WTC11 (cell line): ENCODE measurements around the gene ZNF599. TPM values are rescaled to one million over a fixed set of nuclear protein-coding genes. Genes with fewer than 3 reads are reported as not detected.

Experiments
- ATAC-seq: fragments of 200-7000 bp; cut with Tn5 transposase; 2 replicates; pipeline ENCODE4 v1.10.0; 2021; ENCODE audit warnings: mild to moderate bottlenecking, moderate library complexity
- CTCF ChIA-PET: fragments of 300-600 bp; sonication (Branson Sonifier 250); formaldehyde crosslinking; loops from one replicate; lab custom pipeline; 2021; ENCODE audit warnings: antibody characterized with exemption; lab: Charles Lee
- POLR2A ChIA-PET: fragments of 350-600 bp; sonication (Branson Sonifier 250); formaldehyde crosslinking; loops from one replicate; lab custom pipeline; 2021; ENCODE audit warnings: antibody characterized with exemption; lab: Charles Lee
- DNase-seq: peaks from one replicate; pipeline ENCODE4 v3.0.0; 2021; ENCODE audit warnings: low spot score
- H3K27ac Mint-ChIP-seq: 2 replicates; pipeline ENCODE4 v1.8.0; 2021; ENCODE audit warnings: mixed read lengths
- H3K27me3 Mint-ChIP-seq: 2 replicates; pipeline ENCODE4 v1.8.0; 2021; ENCODE audit warnings: low read depth, mild to moderate bottlenecking, moderate library complexity, mixed read lengths
- H3K36me3 Mint-ChIP-seq: 2 replicates; pipeline ENCODE4 v1.8.0; 2021; ENCODE audit warnings: mixed read lengths
- H3K4me1 Mint-ChIP-seq: 2 replicates; pipeline ENCODE4 v1.8.0; 2022; ENCODE audit warnings: mixed read lengths
- H3K4me3 Mint-ChIP-seq: 2 replicates; pipeline ENCODE4 v1.8.0; 2021; ENCODE audit warnings: mild to moderate bottlenecking, moderate library complexity, mixed read lengths
- H3K9me3 Mint-ChIP-seq: 2 replicates; pipeline ENCODE4 v1.8.0; 2021; ENCODE audit warnings: mixed read lengths
- AFF4 ChIP-seq: sonication (generic); formaldehyde crosslinking; IDR thresholded peaks from 2 replicates; pipeline ENCODE4 v1.8.1; 2023; ENCODE audit warnings: mild to moderate bottlenecking, missing genetic modification reagents, borderline replicate concordance
- CREB1 ChIP-seq: sonication (generic); formaldehyde crosslinking; IDR thresholded peaks from 2 replicates; pipeline ENCODE4 v1.8.0; 2023; ENCODE audit warnings: mild to moderate bottlenecking, missing genetic modification reagents
- ETV6 ChIP-seq: sonication (generic); formaldehyde crosslinking; IDR thresholded peaks from 2 replicates; pipeline ENCODE4 v1.8.1; 2022; ENCODE audit warnings: mild to moderate bottlenecking, missing genetic modification reagents
- GTF2I ChIP-seq: fragments of 250-450 bp; sonication (Bioruptor Pico); conservative IDR thresholded peaks from 2 replicates; pipeline ENCODE4 v1.4.0; 2021; ENCODE audit warnings: mild to moderate bottlenecking
- HMGXB4 ChIP-seq: sonication (generic); formaldehyde crosslinking; IDR thresholded peaks from 2 replicates; pipeline ENCODE4 v1.8.1; 2023; ENCODE audit warnings: mild to moderate bottlenecking, moderate library complexity, missing genetic modification reagents
- IRF2 ChIP-seq: sonication (generic); formaldehyde crosslinking; IDR thresholded peaks from 2 replicates; pipeline ENCODE4 v1.8.0; 2022; ENCODE audit warnings: low read depth, missing genetic modification reagents, borderline replicate concordance
- PRRX2 ChIP-seq: fragments of 250-450 bp; sonication (Bioruptor Pico); IDR thresholded peaks from 2 replicates; pipeline ENCODE4 v1.8.0; 2021; ENCODE audit warnings: mild to moderate bottlenecking
- SOX15 ChIP-seq: fragments of 250-450 bp; sonication (Bioruptor Pico); IDR thresholded peaks from 2 replicates; pipeline ENCODE4 v1.9.0; 2021; ENCODE audit warnings: mild to moderate bottlenecking
- TEAD4 ChIP-seq: sonication (generic); formaldehyde crosslinking; IDR thresholded peaks from 2 replicates; pipeline ENCODE4 v1.8.0; 2022; ENCODE audit warnings: mild to moderate bottlenecking, missing genetic modification reagents
- ZNF232 ChIP-seq: sonication (generic); formaldehyde crosslinking; IDR thresholded peaks from 2 replicates; pipeline ENCODE4 v1.8.0; 2022; ENCODE audit warnings: mild to moderate bottlenecking, missing genetic modification reagents
- ZNF263 ChIP-seq: sonication (generic); formaldehyde crosslinking; IDR thresholded peaks from 2 replicates; pipeline ENCODE4 v1.8.1; 2022; ENCODE audit warnings: low read depth, mild to moderate bottlenecking, moderate library complexity, missing genetic modification reagents
- ZNF423 ChIP-seq: fragments of 250-450 bp; sonication (Bioruptor Pico); IDR thresholded peaks from 2 replicates; pipeline ENCODE4 v2.1.2; 2022; ENCODE audit warnings: mild to moderate bottlenecking, moderate library complexity
- ZNF425 ChIP-seq: fragments of 250-450 bp; sonication (Bioruptor Pico); conservative IDR thresholded peaks from 2 replicates; pipeline ENCODE4 v1.9.0; 2021; ENCODE audit warnings: mild to moderate bottlenecking
- total RNA-seq: library from RNA; stranded (reverse); gene quantifications from 3 replicates; pipeline ENCODE4 v1.2.3, GENCODE V29; 2021
- TF ChIP-seq, protein P1 (sequence below): sonication (generic); formaldehyde crosslinking; IDR thresholded peaks from 2 replicates; pipeline ENCODE4 v1.8.0; 2022; ENCODE audit warnings: mild to moderate bottlenecking, missing genetic modification reagents
- TF ChIP-seq, protein P2 (sequence below): sonication (generic); formaldehyde crosslinking; IDR thresholded peaks from 2 replicates; pipeline ENCODE4 v1.8.0; 2023; ENCODE audit warnings: missing genetic modification reagents, mild to moderate bottlenecking, borderline replicate concordance
- TF ChIP-seq, protein P3 (sequence below): sonication (generic); formaldehyde crosslinking; IDR thresholded peaks from 2 replicates; pipeline ENCODE4 v1.8.1; 2022; ENCODE audit warnings: mild to moderate bottlenecking, moderate library complexity, missing genetic modification reagents
- TF ChIP-seq, protein P4 (sequence below): sonication (generic); formaldehyde crosslinking; IDR thresholded peaks from 2 replicates; pipeline ENCODE4 v1.8.1; 2023; ENCODE audit warnings: mild to moderate bottlenecking, missing genetic modification reagents

ZNF599 gene
- total RNA-seq, 1 experiment from 2014 or later: 5.2 TPM

- peaks cover 16% of the 10 kb centered on the region for H3K27me3 Mint-ChIP-seq
- ATAC-seq: no peak
- H3K9me3 Mint-ChIP-seq: peaks cover 61% of the 10 kb centered on the region
- TF ChIP-seq, protein P1, sequence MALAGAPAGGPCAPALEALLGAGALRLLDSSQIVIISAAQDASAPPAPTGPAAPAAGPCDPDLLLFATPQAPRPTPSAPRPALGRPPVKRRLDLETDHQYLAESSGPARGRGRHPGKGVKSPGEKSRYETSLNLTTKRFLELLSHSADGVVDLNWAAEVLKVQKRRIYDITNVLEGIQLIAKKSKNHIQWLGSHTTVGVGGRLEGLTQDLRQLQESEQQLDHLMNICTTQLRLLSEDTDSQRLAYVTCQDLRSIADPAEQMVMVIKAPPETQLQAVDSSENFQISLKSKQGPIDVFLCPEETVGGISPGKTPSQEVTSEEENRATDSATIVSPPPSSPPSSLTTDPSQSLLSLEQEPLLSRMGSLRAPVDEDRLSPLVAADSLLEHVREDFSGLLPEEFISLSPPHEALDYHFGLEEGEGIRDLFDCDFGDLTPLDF (CRISPR knock-in tag): no peak
- TF ChIP-seq CREB1 (CRISPR knock-in tag) (no peak), ZNF423 (CRISPR knock-in tag) (no peak), ZNF232 (no peak), TEAD4 (CRISPR knock-in tag) (no peak), SOX15 (CRISPR knock-in tag) (no peak), ZNF425 (no peak), GTF2I (CRISPR knock-in tag) (no peak), ZNF263 (CRISPR knock-in tag) (no peak), ETV6 (CRISPR knock-in tag) (no peak), HMGXB4 (CRISPR knock-in tag) (no peak)
- TF ChIP-seq, protein P2, sequence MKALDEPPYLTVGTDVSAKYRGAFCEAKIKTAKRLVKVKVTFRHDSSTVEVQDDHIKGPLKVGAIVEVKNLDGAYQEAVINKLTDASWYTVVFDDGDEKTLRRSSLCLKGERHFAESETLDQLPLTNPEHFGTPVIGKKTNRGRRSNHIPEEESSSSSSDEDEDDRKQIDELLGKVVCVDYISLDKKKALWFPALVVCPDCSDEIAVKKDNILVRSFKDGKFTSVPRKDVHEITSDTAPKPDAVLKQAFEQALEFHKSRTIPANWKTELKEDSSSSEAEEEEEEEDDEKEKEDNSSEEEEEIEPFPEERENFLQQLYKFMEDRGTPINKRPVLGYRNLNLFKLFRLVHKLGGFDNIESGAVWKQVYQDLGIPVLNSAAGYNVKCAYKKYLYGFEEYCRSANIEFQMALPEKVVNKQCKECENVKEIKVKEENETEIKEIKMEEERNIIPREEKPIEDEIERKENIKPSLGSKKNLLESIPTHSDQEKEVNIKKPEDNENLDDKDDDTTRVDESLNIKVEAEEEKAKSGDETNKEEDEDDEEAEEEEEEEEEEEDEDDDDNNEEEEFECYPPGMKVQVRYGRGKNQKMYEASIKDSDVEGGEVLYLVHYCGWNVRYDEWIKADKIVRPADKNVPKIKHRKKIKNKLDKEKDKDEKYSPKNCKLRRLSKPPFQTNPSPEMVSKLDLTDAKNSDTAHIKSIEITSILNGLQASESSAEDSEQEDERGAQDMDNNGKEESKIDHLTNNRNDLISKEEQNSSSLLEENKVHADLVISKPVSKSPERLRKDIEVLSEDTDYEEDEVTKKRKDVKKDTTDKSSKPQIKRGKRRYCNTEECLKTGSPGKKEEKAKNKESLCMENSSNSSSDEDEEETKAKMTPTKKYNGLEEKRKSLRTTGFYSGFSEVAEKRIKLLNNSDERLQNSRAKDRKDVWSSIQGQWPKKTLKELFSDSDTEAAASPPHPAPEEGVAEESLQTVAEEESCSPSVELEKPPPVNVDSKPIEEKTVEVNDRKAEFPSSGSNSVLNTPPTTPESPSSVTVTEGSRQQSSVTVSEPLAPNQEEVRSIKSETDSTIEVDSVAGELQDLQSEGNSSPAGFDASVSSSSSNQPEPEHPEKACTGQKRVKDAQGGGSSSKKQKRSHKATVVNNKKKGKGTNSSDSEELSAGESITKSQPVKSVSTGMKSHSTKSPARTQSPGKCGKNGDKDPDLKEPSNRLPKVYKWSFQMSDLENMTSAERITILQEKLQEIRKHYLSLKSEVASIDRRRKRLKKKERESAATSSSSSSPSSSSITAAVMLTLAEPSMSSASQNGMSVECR: no peak
- TF ChIP-seq, all 79 proteins: peak for 0
- Mint-ChIP-seq H3K36me3 (peaks cover 22% of the 10 kb centered on the region), H3K27ac (no peak overlapping the region), H3K4me1 (no peaks in the 10 kb centered on the region), H3K4me3 (no peak overlapping the region)
- POLR2A ChIA-PET: no interaction called here
- no peak for DNase-seq
- CTCF ChIA-PET: interaction anchor here (1.0 kb wide), 1 partner anchor 31 kb away, joined by 3 read pairs; no protein-coding TSS in a partner anchor
These were observed 34.2 kb upstream of the ZNF599 start for GRCh38 chr19:34806976-34807860.

GRCh38 chr19:34804115-34804514 lies 31.1 kb upstream of the ZNF599 start:
- no peak for ATAC-seq
- no peaks in the 10 kb centered on the region for H3K4me1 Mint-ChIP-seq
- H3K9me3 Mint-ChIP-seq: peaks cover 63% of the 10 kb centered on the region
- no peak overlapping the region for H3K27ac Mint-ChIP-seq
- H3K4me3 Mint-ChIP-seq: no peak overlapping the region
- ChIA-PET POLR2A (no interaction called here), CTCF (no interaction called here)
- peaks cover 12% of the 10 kb centered on the region for H3K36me3 Mint-ChIP-seq
- DNase-seq: no peak
- peaks cover 32% of the 10 kb centered on the region for H3K27me3 Mint-ChIP-seq
- TF ChIP-seq, protein P3, sequence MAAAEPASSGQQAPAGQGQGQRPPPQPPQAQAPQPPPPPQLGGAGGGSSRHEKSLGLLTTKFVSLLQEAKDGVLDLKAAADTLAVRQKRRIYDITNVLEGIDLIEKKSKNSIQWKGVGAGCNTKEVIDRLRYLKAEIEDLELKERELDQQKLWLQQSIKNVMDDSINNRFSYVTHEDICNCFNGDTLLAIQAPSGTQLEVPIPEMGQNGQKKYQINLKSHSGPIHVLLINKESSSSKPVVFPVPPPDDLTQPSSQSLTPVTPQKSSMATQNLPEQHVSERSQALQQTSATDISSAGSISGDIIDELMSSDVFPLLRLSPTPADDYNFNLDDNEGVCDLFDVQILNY (CRISPR knock-in tag): no peak
- TF ChIP-seq CREB1 (CRISPR knock-in tag) (no peak), AFF4 (no peak), IRF2 (CRISPR knock-in tag) (no peak), PRRX2 (CRISPR knock-in tag) (no peak)
- TF ChIP-seq, protein P4, sequence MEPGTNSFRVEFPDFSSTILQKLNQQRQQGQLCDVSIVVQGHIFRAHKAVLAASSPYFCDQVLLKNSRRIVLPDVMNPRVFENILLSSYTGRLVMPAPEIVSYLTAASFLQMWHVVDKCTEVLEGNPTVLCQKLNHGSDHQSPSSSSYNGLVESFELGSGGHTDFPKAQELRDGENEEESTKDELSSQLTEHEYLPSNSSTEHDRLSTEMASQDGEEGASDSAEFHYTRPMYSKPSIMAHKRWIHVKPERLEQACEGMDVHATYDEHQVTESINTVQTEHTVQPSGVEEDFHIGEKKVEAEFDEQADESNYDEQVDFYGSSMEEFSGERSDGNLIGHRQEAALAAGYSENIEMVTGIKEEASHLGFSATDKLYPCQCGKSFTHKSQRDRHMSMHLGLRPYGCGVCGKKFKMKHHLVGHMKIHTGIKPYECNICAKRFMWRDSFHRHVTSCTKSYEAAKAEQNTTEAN (CRISPR knock-in tag): no peak
